ENCODE measurements around the gene HS3ST3A1.

The HS3ST3A1 gene

DNA sequence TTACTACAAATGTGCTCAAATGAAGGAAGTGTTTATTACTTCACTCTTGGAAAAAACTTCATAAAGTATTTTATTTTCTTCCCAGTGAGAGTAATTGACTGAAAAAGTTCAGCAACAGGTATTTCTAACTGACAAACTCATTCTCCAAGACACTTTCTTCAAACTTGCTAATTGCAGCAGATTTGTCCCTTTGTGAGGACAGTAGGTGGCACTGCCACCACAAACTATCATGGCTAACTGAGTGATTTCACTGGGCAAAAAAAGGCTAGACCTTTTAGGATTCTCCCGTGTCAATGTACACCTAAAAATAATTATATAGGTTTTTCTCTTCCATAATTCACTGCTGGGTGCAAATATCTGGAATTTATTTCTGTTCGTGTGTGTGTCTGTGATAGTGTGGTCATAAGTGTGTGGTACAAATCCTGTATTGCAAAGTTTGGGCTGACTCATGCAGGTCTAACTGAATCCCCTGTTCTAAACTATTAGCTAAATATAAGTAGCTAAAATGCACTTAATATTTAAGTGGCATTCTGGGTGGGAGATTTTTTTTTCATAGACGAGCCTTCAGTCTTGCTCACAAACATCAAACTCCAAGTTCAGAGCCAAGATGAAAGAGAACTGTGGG is 3.9 kb downstream of the HS3ST3A1 start:
- peak; percentile 20 for DNase-seq

DNA sequence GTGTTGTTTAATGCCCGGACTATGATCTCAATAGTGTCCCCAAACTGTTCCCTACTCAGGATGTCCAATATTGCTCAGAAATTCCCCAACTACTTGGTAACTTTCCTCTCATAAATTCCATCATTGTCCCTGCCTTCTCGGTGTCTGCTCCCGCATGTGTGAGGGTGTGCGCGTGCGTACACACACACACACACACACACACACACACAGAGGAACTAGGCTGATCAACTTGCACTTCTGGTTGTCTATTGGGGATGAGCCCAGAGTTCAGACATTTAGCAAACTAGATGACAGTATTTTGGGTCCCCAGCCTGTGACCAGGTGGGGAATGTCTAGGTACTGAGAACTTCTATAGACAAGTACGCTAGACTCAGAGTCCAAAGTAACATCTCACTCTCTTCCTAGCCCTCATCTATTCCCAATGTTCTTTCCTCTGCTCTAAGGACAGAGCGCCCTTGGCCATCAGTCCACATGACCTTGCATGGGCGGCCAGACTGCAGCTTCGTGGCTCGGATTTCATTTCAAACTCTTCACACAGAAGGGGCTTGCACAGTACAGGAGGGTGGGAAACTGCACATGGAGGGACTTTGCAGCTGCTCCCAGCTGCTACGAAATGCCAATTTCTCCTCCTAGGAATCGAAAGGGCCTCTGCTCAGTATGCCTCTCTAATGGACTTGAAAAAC is 5.3 kb downstream of the HS3ST3A1 start:
- no peak for DNase-seq

DNA sequence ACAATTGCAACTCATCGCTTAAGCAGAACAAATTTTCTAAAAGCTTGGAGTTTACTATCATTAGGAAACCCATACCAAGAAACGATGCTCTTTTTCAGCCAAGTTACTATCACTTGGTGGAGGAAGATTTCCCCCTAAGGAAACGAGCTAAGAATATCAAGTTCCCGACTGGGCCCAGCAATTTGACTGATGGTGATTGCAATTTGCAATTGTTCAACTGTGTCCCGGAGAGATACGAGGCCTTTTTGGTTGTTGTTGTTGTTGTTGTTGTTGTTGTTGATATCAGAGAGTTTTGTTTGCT is 6.2 kb downstream of the HS3ST3A1 start:
- no peak for DNase-seq

DNA sequence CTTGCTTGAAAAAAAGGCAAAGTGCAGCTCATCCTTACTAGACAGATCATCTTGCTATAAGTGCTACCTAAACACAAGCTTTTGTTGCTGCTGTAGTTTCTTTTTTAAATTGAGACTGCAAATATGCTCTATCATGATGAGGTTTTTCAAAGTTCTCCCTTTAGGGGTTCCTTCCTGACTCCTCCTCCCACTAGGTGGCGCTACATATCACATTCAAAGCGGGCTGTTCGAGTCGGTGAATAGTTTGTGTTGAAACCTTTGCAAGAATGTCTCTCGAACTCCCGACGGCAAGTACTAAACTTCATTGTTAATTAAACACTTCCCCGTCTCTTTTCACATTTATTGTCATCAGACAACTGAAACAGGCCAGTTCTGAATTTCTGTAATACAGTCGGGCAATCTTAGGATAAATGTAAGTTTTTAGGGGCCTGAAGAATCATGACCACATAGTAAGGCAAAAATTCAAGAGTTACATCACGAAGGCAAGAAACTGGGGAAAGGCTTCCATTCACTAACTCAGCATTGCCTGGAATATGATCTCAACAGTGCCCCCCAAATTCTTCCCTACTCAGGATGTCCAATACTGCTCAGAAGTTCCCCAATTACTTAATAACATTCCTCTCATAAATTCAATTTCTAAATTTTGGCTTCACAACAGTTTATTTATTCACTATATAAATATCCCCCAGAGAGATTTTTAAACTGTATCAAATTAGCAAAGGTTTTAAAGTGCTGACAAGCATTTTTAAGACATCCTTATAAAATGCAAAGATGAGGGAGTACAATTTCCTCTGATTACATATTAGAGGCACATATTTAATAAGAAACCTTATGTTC is 6.7 kb downstream of the HS3ST3A1 start:
- DNase-seq, result peak; percentile 81

DNA sequence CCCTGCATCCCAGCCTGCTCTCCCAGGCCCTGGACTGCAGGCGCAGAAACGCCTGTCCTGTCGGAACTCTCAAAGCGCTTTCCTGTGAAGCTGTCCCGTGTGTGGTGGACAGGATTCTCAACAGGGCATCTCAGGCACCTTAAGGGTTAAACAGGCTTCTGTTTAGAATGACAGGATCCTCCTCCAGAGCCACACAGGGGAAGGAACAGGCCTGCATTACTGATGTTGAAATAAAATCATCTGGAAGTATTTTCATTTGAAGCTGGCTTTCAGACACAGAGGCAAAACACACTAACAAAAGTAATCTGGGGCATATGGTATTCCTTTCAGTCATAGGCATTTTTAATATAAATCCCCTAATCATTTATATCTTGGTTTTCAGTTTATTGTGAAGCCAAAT is 7.4 kb downstream of the HS3ST3A1 start:
- no peak for DNase-seq

DNA sequence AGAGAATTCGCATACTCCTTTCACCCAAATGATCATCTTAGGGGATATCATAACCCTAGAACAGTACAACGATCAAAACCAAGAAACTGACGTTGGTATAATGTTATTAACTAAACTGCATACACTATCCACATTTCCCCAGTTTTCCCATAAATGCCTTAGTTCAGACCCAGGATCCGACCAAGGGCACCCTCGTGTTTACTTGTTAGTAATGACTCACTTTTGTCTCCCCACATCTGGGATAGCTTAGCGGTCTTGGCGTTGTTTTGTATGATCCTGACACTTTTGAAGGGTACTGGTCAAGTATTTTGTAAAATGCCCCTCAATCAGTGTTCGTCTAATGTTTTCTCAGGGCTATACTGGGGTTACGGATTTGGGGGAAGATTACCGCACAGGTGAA is 8.0 kb downstream of the HS3ST3A1 start:
- DNase-seq, result no peak

DNA sequence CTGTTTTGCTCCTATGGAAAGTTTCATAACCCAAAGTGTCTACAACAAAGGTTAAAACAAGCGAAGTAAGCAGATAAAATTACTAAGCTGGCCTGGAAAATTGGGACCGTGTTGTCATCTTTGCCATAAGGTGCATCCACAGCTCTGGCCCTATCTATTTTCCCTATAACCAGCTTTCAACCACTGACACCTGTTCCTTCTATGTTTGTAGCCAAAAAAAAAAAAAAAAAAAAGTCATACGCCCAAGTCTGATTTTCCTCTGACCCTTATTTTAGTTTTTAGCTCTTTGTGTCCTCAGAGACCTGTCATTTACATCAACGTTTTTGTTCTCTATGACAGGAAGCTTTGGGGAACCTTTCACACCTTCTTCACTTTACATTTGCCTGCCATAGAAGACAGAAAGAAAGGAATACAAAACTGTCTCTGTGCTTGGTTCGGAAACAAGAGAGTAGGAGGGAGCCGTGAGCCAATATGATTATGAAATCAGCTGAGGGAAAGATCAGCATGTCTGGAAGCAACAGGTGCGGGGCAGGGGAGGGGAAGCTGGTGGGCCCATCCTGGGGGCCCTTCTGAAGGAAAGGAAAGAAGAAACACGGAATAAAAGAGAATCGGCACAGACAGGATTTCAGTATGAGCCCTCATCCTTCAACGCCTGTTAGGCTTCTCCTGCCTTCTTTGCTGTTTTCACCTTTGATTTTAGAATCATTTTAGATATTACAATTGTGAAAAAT is 8.5 kb downstream of the HS3ST3A1 start:
- DNase-seq, result no peak

DNA sequence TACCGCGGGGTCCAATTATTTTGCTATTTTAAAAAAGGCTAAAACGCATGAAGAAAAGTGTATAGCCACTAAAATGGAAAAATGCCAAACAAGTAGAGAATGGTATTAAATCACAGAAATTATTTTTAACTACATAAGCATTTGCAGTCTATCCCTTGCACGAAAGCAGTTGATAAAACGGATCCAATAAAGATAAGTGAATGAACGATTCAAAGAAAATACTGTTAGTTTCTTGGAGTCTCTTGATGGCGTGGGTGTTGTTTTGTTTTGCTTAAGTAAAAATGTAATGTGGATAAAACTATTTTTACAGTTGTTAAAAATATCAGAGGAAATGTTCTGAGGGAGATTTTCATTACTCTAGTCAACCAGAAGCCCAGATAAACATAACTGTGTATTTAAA is 9.3 kb downstream of the HS3ST3A1 start:
- no peak for DNase-seq

DNA sequence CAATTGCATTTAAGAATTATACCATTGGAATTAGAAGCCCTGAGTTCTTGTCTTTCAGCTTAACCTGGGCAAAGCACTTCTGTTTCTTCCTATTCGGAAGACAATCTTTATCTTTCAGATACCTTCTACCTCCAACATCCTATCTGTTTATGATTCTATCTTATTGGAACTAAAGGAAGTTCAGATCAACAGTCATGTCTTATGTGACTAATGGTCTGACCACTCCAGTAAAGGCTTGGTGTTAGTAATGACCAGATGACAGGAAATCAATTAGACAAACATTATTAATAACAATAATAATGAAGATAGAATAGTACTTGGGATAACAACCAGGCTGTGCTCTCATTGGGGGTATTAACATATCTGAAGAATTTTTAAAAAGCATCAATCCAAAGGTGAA is 11.3 kb downstream of the HS3ST3A1 start:
- no peak for DNase-seq

DNA sequence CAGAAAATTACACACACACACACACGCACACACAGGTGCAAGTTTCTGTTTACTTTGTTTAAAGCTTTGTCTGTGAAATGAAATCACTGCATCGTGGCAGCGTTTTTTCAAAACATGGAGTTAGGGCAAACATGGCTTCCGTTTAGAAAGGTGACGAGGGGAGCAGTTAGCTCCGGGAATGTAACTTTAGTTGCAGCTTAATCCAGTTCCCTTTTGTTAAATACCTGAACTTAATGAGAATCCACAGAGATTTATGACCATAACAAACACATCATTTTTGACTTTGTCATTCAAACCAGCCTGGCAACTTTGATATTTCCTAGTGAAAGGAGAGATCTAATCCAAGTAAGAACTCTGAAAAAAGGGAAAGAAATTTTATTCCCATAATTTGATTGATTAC is 12.1 kb downstream of the HS3ST3A1 start:
- no peak for DNase-seq

DNA sequence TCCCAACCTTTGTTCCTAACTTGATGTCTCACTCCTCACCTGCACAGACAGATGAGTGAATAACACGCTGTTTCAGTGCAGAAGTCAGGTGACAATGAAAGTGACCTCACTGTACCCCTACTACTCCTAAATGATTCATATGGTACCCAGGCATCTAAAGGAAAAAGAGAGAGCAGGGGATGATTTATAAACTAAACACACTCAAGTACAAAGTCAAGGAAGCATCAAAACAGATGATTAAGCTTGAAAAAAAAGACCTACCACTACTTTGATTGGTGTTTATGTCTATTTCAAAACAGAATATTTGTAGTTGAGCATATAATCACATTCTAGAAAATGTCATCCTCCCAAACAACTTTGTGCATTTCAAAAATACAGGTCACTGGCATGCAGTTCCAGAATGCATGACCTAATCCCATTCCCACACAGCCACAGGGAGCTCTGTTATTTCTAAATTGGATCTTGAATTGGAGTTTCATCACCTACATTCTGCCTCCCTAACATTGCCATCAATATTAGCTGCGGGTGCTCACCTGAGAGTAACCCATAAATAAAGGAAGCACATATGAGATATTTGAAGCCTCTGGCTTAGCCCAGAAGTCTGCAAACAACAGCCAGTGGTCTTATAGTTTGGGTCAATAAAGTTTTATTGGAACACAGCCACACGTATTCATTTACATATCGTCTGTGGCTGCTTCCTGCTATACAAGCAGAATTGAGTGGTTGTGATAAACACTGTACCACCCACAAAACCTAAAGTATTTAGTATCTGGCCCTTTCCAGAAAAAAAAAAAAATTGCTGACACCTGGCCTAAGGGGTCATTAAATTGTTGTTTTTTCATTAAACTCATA is 14.0 kb downstream of the HS3ST3A1 start:
- no peak for DNase-seq

DNA sequence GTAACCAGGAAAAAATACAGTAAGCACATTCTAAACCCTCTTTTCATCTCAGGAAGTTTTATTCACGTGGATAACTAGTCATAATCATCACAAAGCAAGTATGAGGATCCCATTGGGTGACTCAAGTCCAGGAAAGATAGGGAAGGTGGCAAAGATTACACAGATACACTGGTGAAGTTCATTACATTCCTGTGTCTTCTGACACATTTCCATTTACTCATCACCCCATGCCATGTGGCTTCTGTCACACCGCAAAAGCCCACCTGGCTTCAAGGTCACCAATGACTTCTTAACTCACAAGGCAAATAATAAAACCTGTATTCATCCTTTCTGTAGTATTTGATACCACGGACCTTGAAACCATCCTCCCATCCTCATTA is 17.0 kb downstream of the HS3ST3A1 start:
- DNase-seq, result no peak

DNA sequence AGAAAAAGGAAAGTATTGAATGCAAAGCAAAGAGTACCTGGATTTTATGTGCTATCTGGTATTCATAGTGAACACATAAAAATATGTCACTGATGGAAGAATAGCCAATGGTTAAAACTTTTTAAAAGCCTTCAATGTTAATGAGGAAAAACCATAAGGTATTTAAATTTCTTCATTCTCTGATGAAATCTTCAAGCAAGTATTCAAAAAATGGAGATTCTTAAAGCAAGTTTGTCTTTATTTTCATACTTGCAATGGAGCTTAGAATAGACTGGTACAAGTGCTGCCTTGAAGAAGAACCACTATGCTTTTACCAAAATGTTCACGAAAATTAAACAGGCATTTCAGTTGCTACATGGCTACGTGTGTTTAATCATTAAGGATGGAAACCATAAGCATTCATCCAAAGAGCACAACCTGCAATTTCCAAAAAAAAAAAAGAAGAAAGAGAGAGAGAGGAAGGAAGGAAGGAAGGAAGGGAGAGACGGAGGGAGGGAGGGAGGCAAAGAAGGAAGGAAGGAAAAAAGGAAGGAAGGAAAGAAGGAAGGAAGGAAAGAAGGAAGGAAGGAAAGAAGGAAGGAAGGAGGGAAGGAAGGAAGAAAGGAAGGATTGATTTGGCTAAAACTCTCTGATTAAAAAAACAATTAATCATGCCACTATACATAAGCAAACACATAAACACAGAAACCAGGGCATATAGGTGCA is 17.6 kb downstream of the HS3ST3A1 start:
- DNase-seq, result no peak

DNA sequence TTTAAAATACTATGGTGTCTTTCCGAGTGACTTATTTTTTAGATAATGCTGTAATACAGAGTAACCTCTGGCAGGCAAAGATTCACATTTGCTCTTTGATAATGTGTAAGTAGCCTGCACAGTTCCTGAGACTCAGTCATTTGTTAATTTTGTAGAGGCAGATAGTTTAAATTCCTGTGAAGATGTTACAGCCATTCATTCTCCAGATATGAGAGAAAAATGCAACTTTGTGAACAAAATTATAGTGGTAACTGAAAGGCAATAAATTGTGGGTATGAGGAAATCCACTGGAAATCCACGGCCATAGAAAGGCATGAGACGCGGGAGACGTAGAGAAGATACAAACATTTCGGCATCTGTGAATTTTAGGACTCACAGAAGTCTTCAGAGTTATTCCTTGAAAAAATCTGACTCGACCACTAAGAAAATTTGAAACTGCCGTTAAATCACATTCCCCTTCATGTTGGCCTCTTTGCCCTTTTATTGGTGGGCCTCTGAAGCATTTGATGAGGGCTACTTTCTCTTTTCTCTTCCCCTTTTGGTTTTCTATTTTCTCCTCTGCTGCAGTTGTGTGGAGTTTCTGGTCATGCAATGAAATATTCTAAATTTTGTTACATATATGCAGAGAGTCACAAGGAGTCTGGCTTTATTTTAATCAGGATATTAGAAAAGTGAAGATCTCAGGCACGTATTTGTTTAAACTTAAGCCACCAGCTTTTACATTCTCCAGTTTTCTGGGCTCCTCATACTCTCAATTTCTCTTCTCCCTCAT is 18.8 kb downstream of the HS3ST3A1 start:
- DNase-seq, result no peak

DNA sequence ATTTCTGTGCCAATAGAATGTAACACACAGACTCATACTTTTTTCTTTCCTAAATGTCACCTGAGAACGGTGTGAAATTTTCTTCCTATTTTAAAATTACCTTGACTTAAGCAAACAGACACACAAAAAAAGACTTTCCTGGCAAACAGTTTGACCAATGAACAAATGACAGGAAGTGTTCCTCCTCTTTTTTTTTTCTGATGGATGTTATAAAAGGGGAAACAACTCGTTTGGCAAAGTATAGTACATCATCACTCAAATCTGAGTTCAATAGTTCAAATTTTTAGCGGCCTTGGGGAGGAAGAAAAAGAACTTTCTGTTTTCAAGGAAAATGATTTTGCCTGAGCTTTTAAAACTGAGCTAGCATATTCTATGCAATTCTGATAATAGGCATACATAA is 19.8 kb downstream of the HS3ST3A1 start:
- no peak for DNase-seq

DNA sequence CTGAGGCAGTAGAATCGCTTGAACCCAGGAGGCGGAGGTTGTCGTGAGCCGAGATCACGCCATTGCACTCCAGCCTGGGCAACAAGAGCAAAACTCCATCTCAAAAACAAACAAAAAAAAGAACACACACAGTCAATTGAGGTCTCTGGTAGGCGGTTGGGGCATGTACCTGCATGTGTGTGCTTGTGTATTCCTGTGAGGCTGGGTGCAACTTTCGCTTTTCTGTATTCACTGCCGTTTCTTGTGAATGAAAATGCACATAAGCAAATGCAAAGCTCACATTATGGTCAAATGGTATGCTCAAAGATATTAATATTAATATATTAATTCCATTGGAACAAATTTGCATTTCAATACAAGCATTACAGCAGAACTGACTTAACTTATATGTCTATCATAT is 20.9 kb downstream of the HS3ST3A1 start:
- no peak for DNase-seq

DNA sequence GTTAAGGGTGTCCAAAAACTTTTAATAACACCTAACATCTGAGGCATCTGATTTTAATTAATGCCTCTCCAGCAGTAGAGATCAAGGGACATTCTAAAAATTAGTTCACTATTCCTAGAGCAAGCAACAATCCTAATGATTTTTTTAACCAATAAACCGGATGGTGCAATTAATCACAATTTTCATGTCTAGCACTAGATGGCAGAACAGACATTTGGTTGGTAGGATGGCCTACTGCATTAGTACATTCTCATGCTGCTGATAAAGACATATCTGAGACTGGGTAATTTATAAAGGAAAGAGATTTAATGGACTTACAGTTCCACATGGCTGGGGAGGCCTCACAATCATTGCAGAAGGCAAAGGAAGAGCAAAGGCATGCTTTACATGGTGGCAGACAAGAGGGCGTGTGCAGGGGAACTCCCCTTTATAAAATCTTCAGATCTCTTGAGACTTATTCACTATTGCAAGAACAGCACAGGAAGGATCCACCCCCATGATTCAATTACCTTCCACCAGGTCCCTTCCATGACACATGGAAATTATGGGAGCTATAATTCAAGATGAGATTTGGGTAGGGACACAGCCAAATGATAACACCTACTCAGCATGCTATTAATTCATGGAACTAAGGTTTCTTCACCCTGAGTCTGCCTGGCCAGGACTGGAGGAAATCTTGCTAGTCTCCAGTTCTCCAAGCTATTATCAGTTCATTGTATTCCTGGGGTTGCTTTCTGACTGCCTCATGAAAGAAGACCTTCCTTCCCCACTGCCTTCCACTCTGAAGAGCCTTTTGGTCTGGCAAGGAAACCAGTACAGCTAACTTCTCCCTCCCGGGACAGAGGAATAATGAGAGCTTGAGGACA is 24.8 kb downstream of the HS3ST3A1 start:
- no peak for DNase-seq

DNA sequence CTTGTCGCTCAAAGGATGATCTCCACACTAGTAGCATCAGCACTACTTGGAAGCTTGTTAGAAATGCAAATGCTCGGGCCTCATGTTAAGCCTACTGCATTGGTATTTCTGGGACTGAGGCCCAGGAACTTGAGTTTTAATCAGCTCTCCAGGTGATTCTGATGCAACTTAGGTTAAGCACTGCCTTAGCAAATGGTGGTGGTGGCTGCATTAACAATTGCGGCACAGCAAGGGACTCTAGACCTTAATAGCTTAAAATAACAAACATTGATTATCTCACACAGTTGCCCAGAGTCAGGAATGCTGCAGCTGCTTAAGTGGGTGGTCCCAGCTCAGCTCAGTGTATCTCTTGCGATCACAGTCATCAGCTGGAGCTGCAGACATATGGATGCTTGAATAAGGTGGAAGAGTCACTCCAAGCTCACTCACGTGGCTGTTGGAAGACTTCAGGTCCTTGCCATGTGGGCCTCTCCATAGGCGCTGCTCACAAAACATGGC is 25.8 kb downstream of the HS3ST3A1 start:
- no peak for DNase-seq

DNA sequence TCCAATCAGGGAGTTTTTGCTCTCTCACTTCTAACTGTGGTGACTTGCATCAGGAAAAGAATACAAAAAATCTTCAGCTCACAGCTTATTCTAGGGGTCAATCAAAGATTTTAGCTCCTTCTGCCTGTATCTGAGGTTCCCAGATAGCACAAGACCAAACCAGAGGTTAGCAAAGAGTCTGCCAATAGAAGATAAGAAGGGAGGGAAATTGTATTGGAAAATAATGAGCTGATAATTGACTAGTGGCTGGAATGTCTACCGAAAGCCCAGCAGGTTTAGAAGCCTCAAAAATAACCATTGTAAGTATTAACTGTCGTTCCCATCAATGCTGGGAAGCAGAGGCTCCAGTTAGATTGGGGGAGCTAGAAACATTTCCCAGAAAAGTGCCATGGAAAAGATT is 26.3 kb downstream of the HS3ST3A1 start:
- DNase-seq, result no peak

DNA sequence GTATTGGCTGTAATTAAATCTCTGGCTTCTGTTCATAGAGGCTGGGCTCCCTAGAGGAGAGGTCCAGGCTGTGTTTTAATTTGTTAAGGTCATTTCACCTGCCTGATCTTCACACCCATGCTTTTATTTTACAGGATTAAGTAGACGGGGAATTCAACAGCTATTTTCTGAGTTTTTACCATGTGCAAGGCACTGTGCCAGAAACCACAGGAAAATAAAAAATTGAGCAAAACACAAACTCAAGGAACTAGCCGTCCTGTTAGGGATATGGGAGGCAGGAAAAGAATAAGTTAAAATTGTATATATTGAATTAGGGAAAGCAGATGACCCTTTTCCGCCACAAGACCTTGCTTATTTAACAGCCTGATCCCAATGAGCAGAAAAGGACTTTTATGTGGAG is 29.1 kb downstream of the HS3ST3A1 start:
- DNase-seq, result no peak
